GM12872 (cell line): ENCODE measurements around the gene FAM20C.

Experiments
- CTCF ChIP-seq: IDR thresholded peaks from 3 replicates; pipeline ENCODE4 v1.5.1; 2011; ENCODE audit warnings: low read depth, mild to moderate bottlenecking, low read length, moderate library complexity; ENCODE audit not compliant: insufficient read depth

The FAM20C gene

GRCh38 chr7:309586-310228 lies 117.3 kb downstream of the FAM20C start:
- TF ChIP-seq CTCF, result no peak
